8988T (cell line): ENCODE data around the gene SPACA4.

ENCODE experiments used
- DNase-seq: peaks from one replicate; pipeline ENCODE4 v3.0.0; 2011

SPACA4 gene

GRCh38 chr19:48635966-48636858 lies 29.7 kb downstream of the SPACA4 start:
- DNase-seq: no peak

DNA sequence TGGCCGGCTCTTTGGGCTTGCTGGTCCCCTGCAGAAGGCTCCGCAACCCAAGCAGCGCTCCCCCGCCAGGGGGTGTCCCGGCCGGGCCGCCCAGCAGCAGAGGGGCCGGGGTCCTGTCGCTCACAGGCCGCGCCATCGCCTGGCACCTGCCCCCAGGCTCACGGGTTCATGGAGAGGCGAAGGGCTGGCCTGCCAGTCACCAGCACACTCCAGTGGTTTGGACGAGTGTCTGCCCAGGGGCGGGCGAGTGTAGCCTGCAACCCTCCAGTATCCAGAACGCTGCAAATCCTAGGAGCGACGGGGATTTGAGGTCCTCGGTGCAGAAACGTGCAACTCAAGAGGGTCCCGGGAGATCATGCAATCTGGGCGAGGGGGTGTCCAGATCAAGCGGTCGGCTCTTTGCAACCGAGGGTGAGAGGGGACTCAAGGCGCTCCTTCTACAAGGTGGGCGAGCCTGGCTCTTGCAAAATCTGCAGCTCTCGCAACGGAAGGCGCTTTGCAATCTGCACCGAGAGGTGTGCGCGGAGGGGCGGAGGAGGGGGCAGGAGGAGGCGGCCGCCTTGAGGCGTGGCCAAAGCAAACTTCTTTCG lies 30.4 kb downstream of the SPACA4 start, which contains the start of gene DBP:
Gene DBP (minus strand): TSS at position 521 of the 590 bp plus-strand sequence. CDS start 385 bp downstream, at position 136.
- peak; percentile 56 for DNase-seq

DNA sequence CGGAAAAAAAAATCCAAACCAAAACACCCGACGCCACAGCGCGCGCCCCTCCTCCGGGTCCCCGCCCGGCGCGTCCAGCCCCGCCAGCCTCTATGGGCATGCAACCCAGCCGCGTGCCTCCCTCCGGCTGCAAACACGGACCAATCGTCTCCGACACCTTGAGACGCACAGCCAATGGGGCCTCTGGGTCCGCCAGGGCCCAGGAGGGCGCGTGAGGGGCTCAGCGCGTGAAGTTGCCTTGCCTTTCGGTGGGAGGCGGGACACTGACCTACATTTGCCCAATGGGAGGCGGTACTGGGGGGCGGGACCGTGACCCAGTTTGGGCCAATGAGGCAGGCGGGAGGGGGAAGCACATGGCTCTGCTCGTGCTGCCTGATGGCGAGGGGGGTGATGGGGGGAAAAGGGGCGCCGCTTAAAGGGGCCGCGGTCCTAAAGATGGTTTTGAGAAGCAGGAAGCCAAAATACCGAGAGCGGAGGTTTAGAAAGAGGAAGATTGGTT lies 31.0 kb downstream of the SPACA4 start:
- DNase-seq: peak; percentile 94

DNA sequence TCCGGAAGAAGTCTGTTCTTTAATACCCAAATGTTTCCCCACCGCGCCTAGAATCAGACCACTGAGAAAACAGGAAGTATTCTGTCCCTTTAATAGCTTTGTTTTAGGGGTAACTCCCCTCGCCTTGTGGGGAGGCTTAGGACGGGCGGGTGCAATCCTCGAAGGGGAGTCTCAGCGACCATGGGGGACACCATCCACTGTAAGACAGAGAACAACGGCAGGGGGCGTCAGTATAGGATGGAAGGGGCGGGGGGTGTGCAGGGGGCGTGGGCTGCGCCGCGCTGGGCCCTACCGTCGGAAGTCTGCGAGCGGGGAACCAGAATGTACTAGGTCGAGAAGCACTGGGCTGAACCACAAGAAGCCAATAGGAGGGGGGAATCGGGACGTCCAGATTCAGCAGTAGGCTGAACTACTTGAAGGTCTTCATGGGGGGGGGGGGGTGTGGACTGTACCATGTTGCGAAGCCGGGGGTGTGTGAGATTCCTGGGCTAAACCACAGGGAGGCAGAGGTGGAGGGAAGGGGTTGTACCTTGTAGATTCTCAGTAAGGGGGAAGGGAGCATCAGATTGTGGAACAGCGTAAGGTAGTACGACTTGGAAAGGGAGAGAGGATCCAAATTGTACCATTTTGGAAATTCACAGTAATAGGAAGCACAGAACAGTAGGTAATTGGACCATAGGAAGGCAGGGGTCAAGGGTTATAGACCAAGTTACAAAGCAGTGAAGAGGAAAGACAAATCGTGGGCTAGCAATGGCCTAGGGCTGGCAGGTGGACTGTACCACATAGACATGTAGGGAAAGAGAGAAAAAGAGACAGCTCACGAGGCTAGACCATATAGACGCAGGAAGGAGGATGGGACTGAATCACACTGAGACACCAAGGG lies 31.6 kb downstream of the SPACA4 start:
- peak; percentile 47 for DNase-seq

GRCh38 chr19:48638831-48639381 lies 32.4 kb downstream of the SPACA4 start:
- peak; percentile 46 for DNase-seq

GRCh38 chr19:48639483-48640375 lies 33.2 kb downstream of the SPACA4 start:
- no peak for DNase-seq

GRCh38 chr19:48641850-48642249 lies 35.3 kb downstream of the SPACA4 start:
- DNase-seq: no peak

- DNase-seq: no peak
These were observed 36.3 kb downstream of the SPACA4 start for GRCh38 chr19:48642862-48643261.

GRCh38 chr19:48644355-48644754 lies 37.8 kb downstream of the SPACA4 start:
- no peak for DNase-seq

DNA sequence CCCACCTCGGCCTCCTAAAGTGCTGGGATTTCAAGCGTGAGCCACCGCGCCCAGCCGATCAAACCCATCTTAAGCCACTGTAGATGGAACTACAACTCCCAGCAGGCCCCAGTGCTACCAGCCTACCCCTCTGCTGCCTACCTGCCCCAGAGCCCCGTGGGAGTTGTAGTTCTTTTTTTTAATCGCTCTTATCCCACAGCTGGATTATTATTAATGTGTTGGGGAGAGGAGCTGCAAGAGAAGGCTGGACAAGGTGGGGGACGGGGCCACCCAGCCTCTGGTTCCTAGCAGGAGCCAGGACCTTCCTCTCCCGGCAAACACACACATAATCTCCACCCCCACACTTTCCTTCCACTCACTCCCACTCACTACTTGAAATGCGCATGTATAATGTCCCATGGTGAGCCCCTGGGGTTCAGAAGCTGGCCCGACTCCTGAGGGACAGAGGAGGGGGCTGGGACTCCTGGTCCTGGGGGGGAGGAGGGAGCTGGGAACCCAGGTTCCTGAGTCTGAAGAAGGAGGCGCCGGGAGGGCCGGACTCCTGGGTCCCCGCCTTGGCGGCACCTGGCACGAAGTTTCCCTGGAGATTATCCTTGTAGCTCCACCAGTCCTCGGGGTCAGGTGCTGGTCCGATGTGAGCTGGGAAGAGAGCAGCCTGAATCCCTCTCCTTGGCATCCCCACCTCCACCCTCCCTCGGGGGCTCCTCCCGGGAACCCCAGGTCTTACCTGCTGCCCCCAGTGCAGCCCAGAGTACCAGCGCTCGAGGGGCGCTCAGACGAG lies 38.5 kb downstream of the SPACA4 start:
- no peak for DNase-seq

DNA sequence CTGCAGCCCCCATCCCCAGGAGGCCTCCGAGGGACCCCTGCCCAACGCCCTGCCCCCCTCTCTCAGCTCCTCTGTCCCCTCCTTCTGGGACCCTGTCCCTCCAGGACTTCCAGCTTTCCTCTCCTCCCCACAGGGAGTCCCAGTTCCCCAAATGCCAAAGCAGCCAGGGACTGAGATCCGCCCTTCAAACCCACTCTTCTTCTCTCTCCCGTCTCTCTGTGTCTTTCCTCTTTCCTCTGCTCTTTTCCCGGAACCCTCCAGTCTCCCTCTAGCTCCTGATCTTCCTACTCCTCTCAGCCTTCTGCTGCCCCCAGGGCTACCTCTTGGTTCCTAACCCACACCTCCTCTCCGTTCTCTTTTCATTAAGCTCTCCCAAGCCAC lies 39.1 kb downstream of the SPACA4 start:
- no peak for DNase-seq

DNA sequence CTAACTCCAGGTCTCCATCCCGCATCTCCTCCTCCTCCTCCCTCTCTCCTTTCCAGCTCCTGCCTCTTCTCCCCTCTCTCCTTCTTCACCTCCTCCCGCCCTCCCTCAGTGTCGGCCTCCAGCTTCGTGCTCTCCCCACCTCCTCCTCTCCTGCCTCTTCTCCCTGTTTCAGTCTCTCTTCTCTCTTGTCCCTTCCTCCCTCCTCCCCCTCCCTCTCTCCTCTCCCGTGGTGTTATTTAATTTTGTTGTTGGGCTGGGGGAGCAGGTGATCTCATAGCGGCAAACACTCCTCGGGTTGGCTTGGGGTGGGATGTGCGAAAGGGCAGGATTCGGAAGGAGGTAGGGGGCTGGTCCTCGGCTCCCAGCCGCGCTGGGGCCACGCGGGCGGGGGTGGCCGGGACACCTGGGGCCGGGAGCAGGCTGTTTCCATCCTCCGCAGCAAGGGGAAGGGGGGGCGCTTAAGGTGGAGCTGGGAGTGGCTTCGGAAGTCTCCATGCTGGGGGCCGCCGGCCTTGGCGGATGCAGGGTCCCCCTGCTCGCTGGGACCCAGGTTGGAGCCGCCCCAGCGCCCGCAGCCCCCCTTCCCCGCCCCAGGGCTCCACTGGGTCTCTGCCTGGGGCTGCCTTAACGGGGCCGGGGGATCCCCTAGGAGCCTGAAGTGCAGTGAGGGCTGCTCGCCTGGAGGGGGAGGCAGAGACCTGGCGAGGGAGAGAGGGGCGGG lies 39.6 kb downstream of the SPACA4 start, which contains the start of gene CA11:
Gene CA11 (minus strand): TSS at position 187 of the 721 bp plus-strand sequence. CDS start 555 bp downstream, outside the sequence.
- DNase-seq: peak; percentile 74

- DNase-seq: no peak
These were observed 40.2 kb downstream of the SPACA4 start for GRCh38 chr19:48646722-48647216.

GRCh38 chr19:48648134-48648533 lies 41.6 kb downstream of the SPACA4 start:
- DNase-seq: no peak

GRCh38 chr19:48650974-48651682 lies 44.6 kb downstream of the SPACA4 start:
- DNase-seq: no peak

DNA sequence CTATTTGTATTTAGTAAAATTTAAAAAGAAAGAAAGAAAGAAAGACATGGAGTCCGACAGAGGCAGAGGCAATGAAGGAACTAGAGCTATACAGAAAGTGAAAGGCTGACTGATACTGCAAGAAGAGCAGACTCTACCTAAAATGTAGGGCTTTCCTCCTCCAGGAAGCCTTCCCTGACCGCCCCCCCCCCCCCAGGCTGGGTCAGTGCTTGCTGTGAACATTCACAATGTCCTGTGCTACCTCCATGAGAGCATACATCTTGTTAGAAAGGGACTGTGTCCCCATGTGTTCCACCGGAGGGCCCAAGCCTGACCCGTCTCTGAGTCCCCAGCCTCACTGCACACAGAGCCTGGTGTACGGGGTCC lies 45.1 kb downstream of the SPACA4 start:
- DNase-seq: no peak

- no peak for DNase-seq
These were observed 47.9 kb downstream of the SPACA4 start for GRCh38 chr19:48654299-48655059.

- DNase-seq: no peak
These were observed 50.4 kb downstream of the SPACA4 start for GRCh38 chr19:48656840-48657474.
